H9 (cell line): ENCODE results near the gene AIPL1. TPM values are rescaled to one million over a fixed set of nuclear protein-coding genes. Genes with fewer than 3 reads are reported as not detected.

ENCODE experiments used
- DNase-seq: peaks from one replicate; pipeline ENCODE4 v3.0.0-alpha.2; 2017
- H2AFZ ChIP-seq: one replicate; pipeline ENCODE4 v1.6.1; 2013; ENCODE audit warnings: mild to moderate bottlenecking, low read length, control low read depth, moderate library complexity
- H2AK5ac ChIP-seq: 2 replicates; pipeline ENCODE4 v1.6.1; 2013; ENCODE audit warnings: low read length, control low read depth, mixed read lengths; ENCODE audit not compliant: insufficient read length
- H2BK120ac ChIP-seq: one replicate; pipeline ENCODE4 v1.6.1; 2013; ENCODE audit warnings: low read depth, mild to moderate bottlenecking, low read length, control low read depth, inconsistent platforms; ENCODE audit not compliant: poor library complexity, severe bottlenecking
- H2BK12ac ChIP-seq: 2 replicates; pipeline ENCODE4 v1.6.1; 2013; ENCODE audit warnings: low read length, control low read depth, mixed read lengths, low read depth; ENCODE audit not compliant: insufficient read length
- H2BK15ac ChIP-seq: 2 replicates; pipeline ENCODE4 v1.6.1; 2013; ENCODE audit warnings: low read depth, low read length, control low read depth
- H2BK20ac ChIP-seq: one replicate; pipeline ENCODE4 v1.6.1; 2013; ENCODE audit warnings: low read depth, mild to moderate bottlenecking, low read length, control low read depth, inconsistent platforms; ENCODE audit not compliant: poor library complexity, severe bottlenecking
- H2BK5ac ChIP-seq: 2 replicates; pipeline ENCODE4 v1.6.1; 2013; ENCODE audit warnings: low read length, control low read depth, mixed read lengths; ENCODE audit not compliant: insufficient read length
- H3K14ac ChIP-seq: 2 replicates; pipeline ENCODE4 v1.6.1; 2013; ENCODE audit warnings: low read length, control low read depth; ENCODE audit not compliant: insufficient read depth
- H3K18ac ChIP-seq: 2 replicates; pipeline ENCODE4 v1.6.1; 2013; ENCODE audit warnings: low read depth, mild to moderate bottlenecking, mixed read lengths, low read length, control low read depth; ENCODE audit not compliant: insufficient read length
- H3K23ac ChIP-seq: 2 replicates; pipeline ENCODE4 v1.6.1; 2013; ENCODE audit warnings: low read length, control low read depth, mixed read lengths, low read depth; ENCODE audit not compliant: insufficient read length
- H3K23me2 ChIP-seq: 2 replicates; pipeline ENCODE4 v1.6.1; 2013; ENCODE audit warnings: low read depth, mild to moderate bottlenecking, mixed read lengths, low read length, control low read depth; ENCODE audit not compliant: insufficient read length, poor library complexity, severe bottlenecking
- H3K27ac ChIP-seq: 2 replicates; pipeline ENCODE4 v1.5.1; 2013; ENCODE audit warnings: low read length, control low read depth, mixed read lengths, low read depth; ENCODE audit not compliant: insufficient read length
- H3K27me3 ChIP-seq: 2 replicates; pipeline ENCODE4 v1.6.1; 2013; ENCODE audit warnings: low read length, control low read depth, inconsistent platforms; ENCODE audit not compliant: insufficient read depth
- H3K4ac ChIP-seq: 2 replicates; pipeline ENCODE4 v1.6.1; 2013; ENCODE audit warnings: low read depth, mild to moderate bottlenecking, control low read depth, inconsistent platforms, low read length, moderate library complexity
- H3K4me1 ChIP-seq: 2 replicates; pipeline ENCODE4 v1.6.1; 2013; ENCODE audit warnings: low read length, control low read depth, inconsistent platforms; ENCODE audit not compliant: insufficient read depth
- H3K4me2 ChIP-seq: 2 replicates; pipeline ENCODE4 v1.6.1; 2013; ENCODE audit warnings: low read length, control low read depth, mixed read lengths; ENCODE audit not compliant: insufficient read length, insufficient read depth
- H3K56ac ChIP-seq: 2 replicates; pipeline ENCODE4 v1.6.1; 2013; ENCODE audit warnings: low read depth, mild to moderate bottlenecking, mixed read lengths, low read length, control low read depth; ENCODE audit not compliant: insufficient read length
- H3K79me1 ChIP-seq: 2 replicates; pipeline ENCODE4 v1.6.1; 2013; ENCODE audit warnings: low read depth, mild to moderate bottlenecking, moderate library complexity, low read length, control low read depth, inconsistent platforms; ENCODE audit not compliant: insufficient read depth, poor library complexity, severe bottlenecking
- H3K79me2 ChIP-seq: 2 replicates; pipeline ENCODE4 v1.6.1; 2013; ENCODE audit warnings: low read length, control low read depth, inconsistent platforms; ENCODE audit not compliant: insufficient read depth
- H3K9ac ChIP-seq: 2 replicates; pipeline ENCODE4 v1.6.1; 2013; ENCODE audit warnings: low read length, control low read depth, mixed read lengths; ENCODE audit not compliant: insufficient read length; ENCODE audit errors: extremely low read depth
- H3K9me3 ChIP-seq: one replicate; pipeline ENCODE4 v1.6.1; 2013; ENCODE audit warnings: low read depth, low read length, inconsistent platforms; ENCODE audit not compliant: control insufficient read depth
- H3T11ph ChIP-seq: one replicate; pipeline ENCODE4 v1.6.1; 2013; ENCODE audit warnings: mild to moderate bottlenecking, low read length, control low read depth, inconsistent platforms
- H4K20me1 ChIP-seq: one replicate; pipeline ENCODE4 v1.6.1; 2013; ENCODE audit not compliant: control insufficient read depth, insufficient read length, insufficient read depth
- H4K5ac ChIP-seq: 2 replicates; pipeline ENCODE4 v1.6.1; 2013; ENCODE audit warnings: low read depth, mild to moderate bottlenecking, mixed read lengths, low read length, control low read depth; ENCODE audit not compliant: insufficient read length
- H4K8ac ChIP-seq: replicated peaks from 2 replicates; pipeline ENCODE4 v1.6.1; 2013; ENCODE audit warnings: low read length, control low read depth, mixed read lengths, low read depth; ENCODE audit not compliant: insufficient read length
- H4K91ac ChIP-seq: 2 replicates; pipeline ENCODE4 v1.6.1; 2013; ENCODE audit warnings: low read depth, mild to moderate bottlenecking, moderate library complexity, mixed read lengths, low read length, control low read depth; ENCODE audit not compliant: insufficient read length
- H3K27ac Mint-ChIP-seq, 3 experiments: 2 replicates in 2 of 3; 3 replicates in 1 of 3; pipeline ENCODE4 v1.8.0; 2020 to 2021; ENCODE audit warnings: mixed read lengths in 3 of 3, mild to moderate bottlenecking in 1 of 3, moderate library complexity in 1 of 3
- H3K27me3 Mint-ChIP-seq: 2 replicates; pipeline ENCODE4 v1.8.0; 2021; ENCODE audit warnings: low read depth, mild to moderate bottlenecking, moderate library complexity, mixed read lengths
- H3K36me3 Mint-ChIP-seq, 3 experiments: 2 replicates in 2 of 3; 3 replicates in 1 of 3; pipeline ENCODE4 v1.8.0; 2020 to 2021; ENCODE audit warnings: low read depth in 3 of 3, mixed read lengths in 3 of 3; ENCODE audit not compliant: insufficient read depth in 1 of 3
- H3K4me1 Mint-ChIP-seq, 2 experiments: 2 replicates each; pipeline ENCODE4 v1.8.0; 2020; ENCODE audit warnings: mixed read lengths in 2 of 2
- H3K4me3 Mint-ChIP-seq, 2 experiments: 2 replicates in 1 of 2; 3 replicates in 1 of 2; pipeline ENCODE4 v1.8.0; 2020 to 2021; ENCODE audit warnings: mild to moderate bottlenecking in 2 of 2, mixed read lengths in 2 of 2, moderate library complexity in 1 of 2
- H3K9me3 Mint-ChIP-seq, 2 experiments: 2 replicates in 1 of 2; 3 replicates in 1 of 2; pipeline ENCODE4 v1.8.0; 2020; ENCODE audit warnings: mild to moderate bottlenecking in 2 of 2, mixed read lengths in 2 of 2, moderate library complexity in 1 of 2
- WGBS: extraction: QIAGEN DNeasy Blood & Tissue Kit; methylation state at CpG from one replicate; pipeline ENCODE4 v1.1.7; 2013; ENCODE audit warnings: missing lambda C conversion rate, low lambda C conversion rate, mixed read lengths; ENCODE audit not compliant: insufficient read length; ENCODE audit errors: extremely low coverage; 5-methylcytosine and 5-hydroxymethylcytosine counted together
- total RNA-seq: library from RNA; stranded (reverse); gene quantifications from 2 replicates; pipeline ENCODE4 v1.2.1, GENCODE V29; 2021
- TF ChIP-seq, protein P1 (sequence below): fragments of 200-600 bp; sonication (generic); conservative IDR thresholded peaks from 3 replicates; pipeline ENCODE4 v1.8.0; 2021; ENCODE audit warnings: antibody characterized with exemption, mild to moderate bottlenecking

Gene AIPL1
- total RNA-seq, 1 experiment from 2014 or later, result 0.57 TPM

DNA sequence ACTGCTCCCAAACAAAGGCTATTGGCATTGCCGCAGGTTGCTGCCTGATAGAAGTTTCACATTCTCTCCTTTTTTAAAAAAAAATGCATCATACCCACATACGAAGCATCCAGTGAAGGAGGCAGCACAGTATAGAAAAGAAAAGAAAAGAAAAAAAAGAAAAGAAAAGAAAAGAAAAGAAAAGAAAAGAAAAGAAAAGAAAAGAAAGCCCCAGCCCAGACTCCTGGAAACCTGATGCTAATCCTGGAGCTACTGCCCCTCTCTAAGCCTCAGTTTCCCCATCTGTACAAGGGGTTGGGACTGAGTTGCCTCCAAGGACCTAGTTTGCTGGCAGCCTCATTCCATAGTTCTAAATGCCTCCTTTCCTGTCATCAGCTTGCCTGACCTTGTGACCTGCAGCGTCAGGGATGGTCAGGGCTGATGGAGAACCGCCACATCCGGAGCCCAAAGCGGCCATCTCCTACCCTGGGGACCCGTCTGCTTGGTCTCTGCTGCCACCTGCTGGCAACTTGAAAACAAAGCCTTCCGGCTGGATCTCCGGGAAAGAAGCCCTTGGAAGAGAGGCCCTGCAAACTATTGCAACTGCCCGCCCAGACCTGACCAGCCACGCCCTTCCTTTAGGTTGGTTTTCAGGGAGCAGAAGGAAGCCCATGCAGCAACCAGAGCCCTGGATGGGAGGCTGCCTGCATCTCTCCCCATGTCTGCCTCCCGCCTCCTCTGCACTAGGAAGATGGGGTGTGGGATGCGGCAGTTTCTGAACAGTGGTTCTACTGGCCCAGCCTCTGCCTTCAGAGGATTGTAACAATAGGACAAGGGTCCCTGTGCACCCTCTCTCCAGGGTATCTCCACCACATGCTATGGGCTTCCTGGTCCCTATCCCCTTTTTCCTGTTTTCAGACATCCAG, 13.0 kb downstream of the AIPL1 start:
- WGBS, result no CpG with 5 or more reads among the region's 13 CpGs
- Histone ChIP-seq H2AK5ac (no peak overlapping the region), H3K4me2 (no peak overlapping the region), H3K56ac (no peak overlapping the region), H3T11ph (no peak overlapping the region), H2BK15ac (no peak overlapping the region), H3K23ac (no peak overlapping the region), H2BK12ac (no peak overlapping the region), H3K27ac (no peak overlapping the region), H3K79me2 (no peaks in the 10 kb centered on the region), H4K8ac (no peak overlapping the region), H3K9me3 (no peaks in the 10 kb centered on the region), H3K23me2 (no peaks in the 10 kb centered on the region), H3K18ac (no peak overlapping the region), H2AFZ (no peak overlapping the region), H2BK120ac (no peak overlapping the region), H4K91ac (no peak overlapping the region), H4K20me1 (no peaks in the 10 kb centered on the region), H3K14ac (no peak overlapping the region), H3K9ac (no peak overlapping the region), H3K4me1 (no peaks in the 10 kb centered on the region), H3K79me1 (no peaks in the 10 kb centered on the region), H2BK5ac (no peak overlapping the region), H4K5ac (no peak overlapping the region), H2BK20ac (no peak overlapping the region), H3K27me3 (no peaks in the 10 kb centered on the region), H3K4ac (no peak overlapping the region)
- peaks cover 1% of the 10 kb centered on the region for H3K27me3 Mint-ChIP-seq
- TF ChIP-seq, protein P1, sequence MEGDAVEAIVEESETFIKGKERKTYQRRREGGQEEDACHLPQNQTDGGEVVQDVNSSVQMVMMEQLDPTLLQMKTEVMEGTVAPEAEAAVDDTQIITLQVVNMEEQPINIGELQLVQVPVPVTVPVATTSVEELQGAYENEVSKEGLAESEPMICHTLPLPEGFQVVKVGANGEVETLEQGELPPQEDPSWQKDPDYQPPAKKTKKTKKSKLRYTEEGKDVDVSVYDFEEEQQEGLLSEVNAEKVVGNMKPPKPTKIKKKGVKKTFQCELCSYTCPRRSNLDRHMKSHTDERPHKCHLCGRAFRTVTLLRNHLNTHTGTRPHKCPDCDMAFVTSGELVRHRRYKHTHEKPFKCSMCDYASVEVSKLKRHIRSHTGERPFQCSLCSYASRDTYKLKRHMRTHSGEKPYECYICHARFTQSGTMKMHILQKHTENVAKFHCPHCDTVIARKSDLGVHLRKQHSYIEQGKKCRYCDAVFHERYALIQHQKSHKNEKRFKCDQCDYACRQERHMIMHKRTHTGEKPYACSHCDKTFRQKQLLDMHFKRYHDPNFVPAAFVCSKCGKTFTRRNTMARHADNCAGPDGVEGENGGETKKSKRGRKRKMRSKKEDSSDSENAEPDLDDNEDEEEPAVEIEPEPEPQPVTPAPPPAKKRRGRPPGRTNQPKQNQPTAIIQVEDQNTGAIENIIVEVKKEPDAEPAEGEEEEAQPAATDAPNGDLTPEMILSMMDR, result peak; percentile 92
- H3K36me3 Mint-ChIP-seq, result no peaks in the 10 kb centered on the region
- H3K27ac Mint-ChIP-seq, result 0 out of 7 replicates have a peak overlapping the region, but pooled peaks of 1 of the 3 experiments have one; percentile 18
- no peak overlapping the region for H3K4me3 Mint-ChIP-seq
- peaks cover 16 to 21% of the 10 kb centered on the region in 2 experiments for H3K4me1 Mint-ChIP-seq
- no peaks in the 10 kb centered on the region for H3K9me3 Mint-ChIP-seq
- DNase-seq, result peak; percentile 95
